IgD-negative memory B cell (primary cell): ENCODE data around the gene NCAPD2. TPM values are rescaled to one million over a fixed set of nuclear protein-coding genes. Genes with fewer than 3 reads are reported as not detected.

Experiments used
- H3K27ac Mint-ChIP-seq, 3 donors: one replicate each; pipeline ENCODE4 v1.8.0; 2020 to 2022; ENCODE audit warnings: mild to moderate bottlenecking in 3 of 3, mixed read lengths in 3 of 3, moderate library complexity in 1 of 3
- H3K27me3 Mint-ChIP-seq: one replicate; pipeline ENCODE4 v1.8.0; 2021; ENCODE audit warnings: mixed read lengths
- H3K36me3 Mint-ChIP-seq: one replicate; pipeline ENCODE4 v1.8.0; 2020; ENCODE audit warnings: mild to moderate bottlenecking, mixed read lengths
- H3K4me1 Mint-ChIP-seq, 3 donors: one replicate each; pipeline ENCODE4 v1.8.0; 2020 to 2022; ENCODE audit warnings: mixed read lengths in 3 of 3, mild to moderate bottlenecking in 1 of 3
- H3K4me3 Mint-ChIP-seq, 4 donors: one replicate each; pipeline ENCODE4 v1.8.0; 2020 to 2022; ENCODE audit warnings: mild to moderate bottlenecking in 4 of 4, mixed read lengths in 4 of 4, moderate library complexity in 3 of 4
- H3K9me3 Mint-ChIP-seq, 3 donors: one replicate each; pipeline ENCODE4 v1.8.0; 2020 to 2021; ENCODE audit warnings: mixed read lengths in 3 of 3, mild to moderate bottlenecking in 1 of 3
- polyA plus RNA-seq: library from polyadenylated mRNA; unstranded; fragments of 300-500 nt; fragmentation: Illumina TruSeq; gene quantifications from one replicate; pipeline ENCODE4 v1.2.3, GENCODE V29; 2021

Gene NCAPD2, protein sequence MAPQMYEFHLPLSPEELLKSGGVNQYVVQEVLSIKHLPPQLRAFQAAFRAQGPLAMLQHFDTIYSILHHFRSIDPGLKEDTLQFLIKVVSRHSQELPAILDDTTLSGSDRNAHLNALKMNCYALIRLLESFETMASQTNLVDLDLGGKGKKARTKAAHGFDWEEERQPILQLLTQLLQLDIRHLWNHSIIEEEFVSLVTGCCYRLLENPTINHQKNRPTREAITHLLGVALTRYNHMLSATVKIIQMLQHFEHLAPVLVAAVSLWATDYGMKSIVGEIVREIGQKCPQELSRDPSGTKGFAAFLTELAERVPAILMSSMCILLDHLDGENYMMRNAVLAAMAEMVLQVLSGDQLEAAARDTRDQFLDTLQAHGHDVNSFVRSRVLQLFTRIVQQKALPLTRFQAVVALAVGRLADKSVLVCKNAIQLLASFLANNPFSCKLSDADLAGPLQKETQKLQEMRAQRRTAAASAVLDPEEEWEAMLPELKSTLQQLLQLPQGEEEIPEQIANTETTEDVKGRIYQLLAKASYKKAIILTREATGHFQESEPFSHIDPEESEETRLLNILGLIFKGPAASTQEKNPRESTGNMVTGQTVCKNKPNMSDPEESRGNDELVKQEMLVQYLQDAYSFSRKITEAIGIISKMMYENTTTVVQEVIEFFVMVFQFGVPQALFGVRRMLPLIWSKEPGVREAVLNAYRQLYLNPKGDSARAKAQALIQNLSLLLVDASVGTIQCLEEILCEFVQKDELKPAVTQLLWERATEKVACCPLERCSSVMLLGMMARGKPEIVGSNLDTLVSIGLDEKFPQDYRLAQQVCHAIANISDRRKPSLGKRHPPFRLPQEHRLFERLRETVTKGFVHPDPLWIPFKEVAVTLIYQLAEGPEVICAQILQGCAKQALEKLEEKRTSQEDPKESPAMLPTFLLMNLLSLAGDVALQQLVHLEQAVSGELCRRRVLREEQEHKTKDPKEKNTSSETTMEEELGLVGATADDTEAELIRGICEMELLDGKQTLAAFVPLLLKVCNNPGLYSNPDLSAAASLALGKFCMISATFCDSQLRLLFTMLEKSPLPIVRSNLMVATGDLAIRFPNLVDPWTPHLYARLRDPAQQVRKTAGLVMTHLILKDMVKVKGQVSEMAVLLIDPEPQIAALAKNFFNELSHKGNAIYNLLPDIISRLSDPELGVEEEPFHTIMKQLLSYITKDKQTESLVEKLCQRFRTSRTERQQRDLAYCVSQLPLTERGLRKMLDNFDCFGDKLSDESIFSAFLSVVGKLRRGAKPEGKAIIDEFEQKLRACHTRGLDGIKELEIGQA (N-terminal part only)
- polyA plus RNA-seq: 21.1 TPM

DNA sequence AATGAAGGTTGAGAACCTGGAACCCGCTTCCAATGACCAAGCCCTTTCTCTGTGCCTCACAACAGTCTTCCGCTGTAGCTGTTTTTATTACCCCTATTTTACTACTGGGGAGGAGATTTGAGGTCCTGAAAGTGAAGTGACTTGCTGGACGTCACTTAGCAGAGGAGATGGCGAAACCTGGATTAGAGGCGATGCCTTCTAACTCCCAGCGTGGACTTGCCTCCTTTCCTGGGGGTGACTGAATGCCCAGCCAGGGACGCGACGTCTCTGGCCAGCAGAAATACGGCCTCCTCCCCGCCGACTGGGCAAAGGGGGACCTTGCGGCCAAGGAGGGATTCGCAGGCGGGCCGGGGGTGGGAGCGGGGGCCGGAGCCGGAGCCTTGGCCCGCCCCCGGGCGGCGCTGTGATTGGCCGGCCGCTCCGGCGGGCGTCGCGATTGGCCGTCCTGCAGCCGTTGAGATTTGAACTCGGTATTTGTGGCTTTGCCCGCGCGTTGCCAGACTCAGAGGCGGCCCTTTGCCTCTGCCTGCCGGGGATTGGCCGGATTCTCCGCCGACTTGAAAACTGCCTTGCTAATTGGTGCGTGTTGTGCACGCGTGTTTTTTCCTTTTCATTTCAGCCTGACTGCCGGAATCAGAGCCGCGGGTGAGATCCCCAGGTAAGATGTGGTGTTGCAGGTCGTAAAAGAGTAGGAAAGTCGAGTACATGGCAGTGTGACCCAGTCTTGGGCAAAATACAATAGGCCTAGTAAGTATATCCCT is at the start of gene NCAPD2:
NCAPD2 (plus strand) TSS at position 606 of the 761 bp plus-strand sequence. CDS start 997 bp downstream, outside the sequence.
- Mint-ChIP-seq H3K27ac (peak within 1 kb of the TSS; percentile 83 to 99 (median 97)), H3K4me3 (peak within 1 kb of the TSS; percentile 88 to 99 (median 97)), H3K27me3 (no peaks in the 10 kb centered on the region), H3K9me3 (no peaks in the 10 kb centered on the region), H3K36me3 (peaks cover 3% of the 10 kb centered on the region), H3K4me1 (peaks cover 18 to 21% (median 19%) of the 10 kb centered on the region in 3 donors)

DNA sequence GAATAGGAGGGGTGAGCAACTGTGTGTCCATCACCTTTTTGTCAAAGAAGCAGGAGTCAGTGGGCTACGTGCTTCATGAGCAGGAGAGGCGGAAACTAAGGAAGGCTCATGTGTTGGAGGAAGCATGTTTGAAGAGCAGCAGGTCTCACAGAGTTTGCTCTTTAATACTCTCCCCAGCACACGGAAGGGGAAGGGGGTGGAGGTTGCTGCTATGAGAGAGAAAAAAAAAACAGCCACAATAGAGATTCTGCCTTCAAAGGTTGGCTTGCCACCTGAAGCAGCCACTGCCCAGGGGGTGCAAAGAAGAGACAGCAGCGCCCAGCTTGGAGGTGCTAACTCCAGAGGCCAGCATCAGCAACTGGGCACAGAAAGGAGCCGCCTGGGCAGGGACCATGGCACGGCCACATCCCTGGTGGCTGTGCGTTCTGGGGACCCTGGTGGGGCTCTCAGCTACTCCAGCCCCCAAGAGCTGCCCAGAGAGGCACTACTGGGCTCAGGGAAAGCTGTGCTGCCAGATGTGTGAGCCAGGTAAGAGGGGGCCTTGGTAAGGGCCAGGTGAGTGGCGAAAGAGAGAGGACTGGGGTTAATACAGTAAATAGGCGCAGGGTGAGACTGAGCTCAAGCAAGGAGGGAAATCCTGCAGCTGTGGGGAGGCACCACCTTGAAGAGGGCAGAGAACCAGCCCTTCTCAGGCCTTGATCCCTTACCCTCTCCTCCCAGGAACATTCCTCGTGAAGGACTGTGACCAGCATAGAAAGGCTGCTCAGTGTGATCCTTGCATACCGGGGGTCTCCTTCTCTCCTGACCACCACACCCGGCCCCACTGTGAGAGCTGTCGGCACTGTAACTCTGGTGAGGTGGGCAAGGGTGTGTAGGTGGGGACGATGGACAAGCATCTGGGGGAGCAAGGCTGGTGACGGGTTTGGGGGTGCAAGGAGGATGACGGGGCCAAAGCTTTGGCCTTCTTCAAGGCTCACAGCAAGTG is 48.9 kb upstream of the NCAPD2 start, which contains the start of gene CD27:
CD27 (plus strand) TSS at position 252 of the 985 bp plus-strand sequence; CDS start at position 393, 141 bp downstream.
- Mint-ChIP-seq H3K4me1 (peaks cover 41 to 48% (median 46%) of the 10 kb centered on the region in 3 donors), H3K9me3 (no peaks in the 10 kb centered on the region), H3K27ac (peak within 1 kb of the TSS; percentile 79 to 99 (median 93)), H3K4me3 (peak within 1 kb of the TSS; percentile 81 to 98 (median 97)), H3K36me3 (peaks cover 3% of the 10 kb centered on the region), H3K27me3 (no peaks in the 10 kb centered on the region)

- Mint-ChIP-seq H3K36me3 (peaks cover 11% of the 10 kb centered on the region), H3K27me3 (no peaks in the 10 kb centered on the region), H3K4me1 (peaks cover 31 to 57% (median 54%) of the 10 kb centered on the region in 3 donors), H3K27ac (peak overlapping the region; percentile 97 to 99 (median 99)), H3K9me3 (no peaks in the 10 kb centered on the region), H3K4me3 (peak overlapping the region; percentile 63 to 97 (median 94))
Measured at GRCh38 chr12:6450091-6450868, 43.6 kb upstream of the NCAPD2 start.

DNA sequence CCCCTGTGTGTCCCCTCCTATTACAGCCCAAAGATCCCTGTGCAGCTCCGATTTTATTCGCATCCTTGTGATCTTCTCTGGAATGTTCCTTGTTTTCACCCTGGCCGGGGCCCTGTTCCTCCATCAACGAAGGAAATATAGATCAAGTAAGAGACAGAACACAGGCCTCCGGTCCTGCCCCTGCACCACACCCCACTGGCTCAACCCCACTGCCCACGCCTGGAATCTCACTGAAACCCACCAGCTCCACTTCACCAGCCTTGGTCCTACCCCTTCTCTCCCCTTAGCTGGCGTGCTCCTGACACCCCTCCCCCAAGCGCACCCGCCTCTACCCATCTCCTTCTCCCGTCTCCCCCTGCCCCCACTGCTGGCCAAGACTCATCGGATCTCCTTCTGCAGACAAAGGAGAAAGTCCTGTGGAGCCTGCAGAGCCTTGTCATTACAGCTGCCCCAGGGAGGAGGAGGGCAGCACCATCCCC is 43.0 kb upstream of the NCAPD2 start:
- Mint-ChIP-seq H3K4me3 (peak overlapping the region; percentile 90 to 100 (median 97)), H3K36me3 (peaks cover 12% of the 10 kb centered on the region), H3K9me3 (no peaks in the 10 kb centered on the region), H3K4me1 (peaks cover 34 to 55% (median 50%) of the 10 kb centered on the region in 3 donors), H3K27me3 (no peaks in the 10 kb centered on the region), H3K27ac (peak overlapping the region; percentile 97 to 99 (median 99))

DNA sequence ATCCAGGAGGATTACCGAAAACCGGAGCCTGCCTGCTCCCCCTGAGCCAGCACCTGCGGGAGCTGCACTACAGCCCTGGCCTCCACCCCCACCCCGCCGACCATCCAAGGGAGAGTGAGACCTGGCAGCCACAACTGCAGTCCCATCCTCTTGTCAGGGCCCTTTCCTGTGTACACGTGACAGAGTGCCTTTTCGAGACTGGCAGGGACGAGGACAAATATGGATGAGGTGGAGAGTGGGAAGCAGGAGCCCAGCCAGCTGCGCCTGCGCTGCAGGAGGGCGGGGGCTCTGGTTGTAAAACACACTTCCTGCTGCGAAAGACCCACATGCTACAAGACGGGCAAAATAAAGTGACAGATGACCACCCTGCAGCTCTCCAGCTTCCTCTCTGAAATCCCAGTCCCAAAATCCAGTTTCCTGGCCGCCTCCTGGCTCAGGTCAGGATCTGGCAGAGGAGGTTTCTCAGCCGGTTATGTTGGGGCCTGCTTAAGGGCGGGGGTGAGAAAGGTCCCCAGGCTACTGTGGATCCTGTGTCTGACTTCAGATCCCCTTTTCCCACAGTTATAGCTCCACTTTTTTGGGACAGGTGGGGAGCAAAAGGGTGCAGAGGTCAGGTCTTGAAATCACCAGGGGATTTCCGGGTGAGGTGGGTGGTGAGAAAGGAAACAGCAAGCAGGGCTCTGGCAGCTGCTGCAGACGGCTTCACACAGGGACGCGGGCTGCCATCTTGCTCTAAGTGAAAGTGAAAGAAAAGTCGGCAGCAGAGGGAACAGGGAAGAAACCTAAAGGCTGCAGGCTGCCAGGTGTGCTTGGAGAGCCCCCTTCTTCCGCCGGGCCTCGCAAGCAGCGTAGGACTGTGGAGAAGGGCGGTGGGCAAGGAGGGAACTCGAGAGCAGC is 42.3 kb upstream of the NCAPD2 start, which contains the start of gene TAPBPL:
TAPBPL (plus strand) TSS at position 695 of the 897 bp plus-strand sequence. CDS start 207 bp downstream, outside the sequence.
- H3K27me3 Mint-ChIP-seq: no peaks in the 10 kb centered on the region
- H3K9me3 Mint-ChIP-seq: no peaks in the 10 kb centered on the region
- peak within 1 kb of the TSS; percentile 97 to 100 (median 98) for H3K4me3 Mint-ChIP-seq
- H3K4me1 Mint-ChIP-seq: peaks cover 33 to 55% (median 47%) of the 10 kb centered on the region in 3 donors
- H3K36me3 Mint-ChIP-seq: peaks cover 14% of the 10 kb centered on the region
- peak within 1 kb of the TSS; percentile 97 to 99 (median 99) for H3K27ac Mint-ChIP-seq

GRCh38 chr12:6452245-6452943 is 41.5 kb upstream of the NCAPD2 start:
- peak overlapping the region; percentile 97 to 100 (median 98) for H3K4me3 Mint-ChIP-seq
- no peaks in the 10 kb centered on the region for H3K9me3 Mint-ChIP-seq
- peak overlapping the region; percentile 97 to 99 (median 99) for H3K27ac Mint-ChIP-seq
- H3K36me3 Mint-ChIP-seq: peaks cover 18% of the 10 kb centered on the region
- no peaks in the 10 kb centered on the region for H3K27me3 Mint-ChIP-seq
- H3K4me1 Mint-ChIP-seq: peaks cover 33 to 52% (median 39%) of the 10 kb centered on the region in 3 donors

DNA sequence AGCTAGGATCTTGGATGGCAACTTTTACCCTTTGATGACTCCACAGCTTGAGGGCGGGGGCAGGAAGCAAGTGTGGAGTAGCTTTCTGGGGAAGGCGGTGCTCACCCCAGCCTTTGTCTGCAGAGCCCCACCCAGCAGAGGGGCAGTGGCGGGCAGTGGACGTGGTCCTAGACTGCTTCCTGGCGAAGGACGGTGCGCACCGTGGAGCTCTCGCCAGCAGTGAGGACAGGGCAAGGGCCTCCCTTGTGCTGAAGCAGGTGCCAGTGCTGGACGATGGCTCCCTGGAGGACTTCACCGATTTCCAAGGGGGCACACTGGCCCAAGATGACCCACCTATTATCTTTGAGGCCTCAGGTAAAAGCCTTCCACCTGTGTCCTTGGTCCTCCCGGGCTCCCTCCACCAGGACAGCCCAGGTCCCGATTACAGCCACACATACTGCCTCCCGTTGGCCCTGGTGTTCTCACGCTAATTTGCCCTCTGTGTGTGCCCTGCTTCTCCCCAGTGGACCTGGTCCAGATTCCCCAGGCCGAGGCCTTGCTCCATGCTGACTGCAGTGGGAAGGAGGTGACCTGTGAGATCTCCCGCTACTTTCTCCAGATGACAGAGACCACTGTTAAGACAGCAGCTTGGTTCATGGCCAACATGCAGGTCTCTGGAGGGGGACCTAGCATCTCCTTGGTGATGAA is 40.8 kb upstream of the NCAPD2 start:
- peaks cover 17% of the 10 kb centered on the region for H3K36me3 Mint-ChIP-seq
- peaks cover 26 to 47% (median 33%) of the 10 kb centered on the region in 3 donors for H3K4me1 Mint-ChIP-seq
- H3K27ac Mint-ChIP-seq: peak overlapping the region; percentile 97 to 99 (median 99)

DNA sequence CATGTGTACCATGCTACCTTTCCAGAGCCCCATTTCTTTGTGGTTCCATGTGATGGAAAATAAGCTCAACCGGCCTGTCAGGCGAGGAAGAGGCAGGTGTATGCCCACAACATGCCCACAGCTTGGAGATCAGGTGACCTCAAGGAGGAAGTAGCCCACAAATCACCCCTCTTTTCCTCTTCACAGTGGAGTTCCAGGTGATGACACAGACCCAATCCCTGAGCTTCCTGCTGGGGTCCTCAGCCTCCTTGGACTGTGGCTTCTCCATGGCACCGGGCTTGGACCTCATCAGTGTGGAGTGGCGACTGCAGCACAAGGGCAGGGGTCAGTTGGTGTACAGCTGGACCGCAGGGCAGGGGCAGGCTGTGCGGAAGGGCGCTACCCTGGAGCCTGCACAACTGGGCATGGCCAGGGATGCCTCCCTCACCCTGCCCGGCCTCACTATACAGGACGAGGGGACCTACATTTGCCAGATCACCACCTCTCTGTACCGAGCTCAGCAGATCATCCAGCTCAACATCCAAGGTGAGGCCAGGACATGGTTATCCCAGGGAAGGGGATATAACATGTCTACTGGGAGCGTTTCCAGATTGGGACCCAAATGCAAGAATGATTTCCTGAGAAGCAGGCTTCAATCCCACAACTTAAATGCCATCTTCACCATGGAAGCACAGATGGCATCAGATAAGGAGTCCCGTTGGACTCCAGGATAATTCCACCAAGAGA is 36.5 kb upstream of the NCAPD2 start:
- H3K27ac Mint-ChIP-seq: peak overlapping the region in 2 of 3 donors; percentile 89 to 94
- H3K4me3 Mint-ChIP-seq: peak overlapping the region in 3 of 4 donors; percentile 5 to 71 (median 53)
- H3K9me3 Mint-ChIP-seq: no peaks in the 10 kb centered on the region
- H3K36me3 Mint-ChIP-seq: peaks cover 24% of the 10 kb centered on the region
- H3K4me1 Mint-ChIP-seq: peaks cover 47 to 64% (median 49%) of the 10 kb centered on the region in 3 donors
- H3K27me3 Mint-ChIP-seq: no peaks in the 10 kb centered on the region

More for the DNA sequence above, 40.8 kb upstream of the NCAPD2 start:
- H3K4me3 Mint-ChIP-seq: peak overlapping the region; percentile 97 to 100 (median 98)
- no peaks in the 10 kb centered on the region for H3K27me3 Mint-ChIP-seq
- H3K9me3 Mint-ChIP-seq: no peaks in the 10 kb centered on the region

GRCh38 chr12:6458281-6459003 is 35.5 kb upstream of the NCAPD2 start:
- peaks cover 20% of the 10 kb centered on the region for H3K36me3 Mint-ChIP-seq

More at GRCh38 chr12:6458281-6459003, 35.5 kb upstream of the NCAPD2 start:
- H3K4me1 Mint-ChIP-seq: peaks cover 47 to 68% (median 47%) of the 10 kb centered on the region in 3 donors
- H3K27ac Mint-ChIP-seq: peak overlapping the region; percentile 85 to 98 (median 89)
- H3K27me3 Mint-ChIP-seq: no peaks in the 10 kb centered on the region
- peak overlapping the region in 2 of 4 donors; percentile 17 to 54 for H3K4me3 Mint-ChIP-seq
- no peaks in the 10 kb centered on the region for H3K9me3 Mint-ChIP-seq
